Prostate gland (tissue), 2 donors: ENCODE measurements around the gene RPL13. TPM values are rescaled to one million over a fixed set of nuclear protein-coding genes. Genes with fewer than 3 reads are reported as not detected.

Source experiments
- DNase-seq: peaks from one replicate; pipeline ENCODE4 v3.0.0-alpha.2; 2019; ENCODE audit warnings: low spot score
- H3K27ac ChIP-seq, 2 donors: fragments of 200-600 bp; sonication (generic); 2 replicates each; pipeline ENCODE4 v1.5.1; 2017 to 2019
- H3K27me3 ChIP-seq: fragments of 200-600 bp; sonication (generic); replicated peaks from 2 replicates; pipeline ENCODE4 v1.5.1; 2019; ENCODE audit not compliant: insufficient read depth
- H3K36me3 ChIP-seq, 2 donors: fragments of 200-600 bp; sonication (generic); 1 replicate in 1 of 2; 2 replicates in 1 of 2; pipeline versions ENCODE4 v1.5.1 to v1.8.1; 2017 to 2019
- H3K4me1 ChIP-seq: fragments of 200-600 bp; sonication (generic); replicated peaks from 2 replicates; pipeline ENCODE4 v1.5.1; 2019
- H3K4me3 ChIP-seq, 2 donors: fragments of 200-600 bp; sonication (generic); 2 replicates each; pipeline ENCODE4 v1.5.1; 2017 to 2019
- H3K9me3 ChIP-seq: fragments of 200-600 bp; sonication (generic); 2 replicates; pipeline ENCODE4 v1.5.1; 2017
- CTCF ChIP-seq, 4 experiments: fragments of 200-600 bp in 2 of 4; fragments of 450-650 bp in 2 of 4; sonication (generic) in 2 of 4; IDR thresholded peaks; 1 replicate in 3 of 4; 2 replicates in 1 of 4; pipeline ENCODE4 v1.5.1; 2016 to 2019; ENCODE audit warnings: antibody characterized with exemption in 4 of 4, mild to moderate bottlenecking in 2 of 4, moderate library complexity in 2 of 4
- POLR2A ChIP-seq: fragments of 450-650 bp; IDR thresholded peaks from one replicate; pipeline ENCODE4 v1.6.1; 2016; ENCODE audit warnings: antibody characterized with exemption, mild to moderate bottlenecking
- POLR2AphosphoS5 ChIP-seq: sonication (generic); formaldehyde crosslinking; IDR thresholded peaks from one replicate; pipeline ENCODE4 v1.6.1; 2017; ENCODE audit warnings: antibody characterized with exemption
- WGBS: methylation state at CpG from one replicate; pipeline ENCODE4 v1.1.5; 2018; 5-methylcytosine and 5-hydroxymethylcytosine counted together
- intact Hi-C: fragments of 100-400 bp; cut with DNase I; formaldehyde crosslinking; loops from one replicate; pipeline ENCODE4 v1.14.2; 2022
- small RNA-seq, 2 donors: library from RNA; depleted of rRNA; stranded (forward); fragments of <200 nt; gene quantifications; one replicate each; pipeline ENCODE3, GENCODE V24; 2016
- total RNA-seq, 2 donors: library from RNA; depleted of rRNA; stranded (reverse); fragments of >200 nt; gene quantifications; one replicate each; pipeline ENCODE4 v1.1.0, GENCODE V29; 2016

Gene RPL13
- total RNA-seq, 2 donors from 2014 or later: 6,889 to 11,644 TPM

GRCh38 chr16:89612415-89613166, 52.1 kb downstream of the RPL13 start:
- Histone ChIP-seq H3K4me1 (no peaks in the 10 kb centered on the region), H3K27me3 (no peaks in the 10 kb centered on the region), H3K4me3 (no peak overlapping the region), H3K36me3 (no peaks in the 10 kb centered on the region), H3K9me3 (no peaks in the 10 kb centered on the region), H3K27ac (no peak overlapping the region)
- TF ChIP-seq POLR2AphosphoS5 (no peak), CTCF (IDR thresholded peaks at IDR 0.05) (no peak), POLR2A (no peak)
- WGBS: 84% methylated on average over 20 of the region's 20 CpGs
- intact Hi-C loops: no loop called here
- no peak for DNase-seq

GRCh38 chr16:89613231-89613953, 52.9 kb downstream of the RPL13 start, which contains the start of gene DPEP1:
Gene DPEP1, plus strand, starts transcription at chr16:89613642. Its CDS starts 16,769 bp downstream, at chr16:89630411.
- WGBS: 72% methylated on average over 19 of the region's 19 CpGs
- Histone ChIP-seq H3K4me3 (no peak within 1 kb of the TSS), H3K36me3 (no peaks in the 10 kb centered on the region), H3K9me3 (no peaks in the 10 kb centered on the region), H3K27ac (no peak within 1 kb of the TSS), H3K4me1 (no peaks in the 10 kb centered on the region), H3K27me3 (no peaks in the 10 kb centered on the region)
- TF ChIP-seq POLR2AphosphoS5 (no peak), CTCF (IDR thresholded peaks at IDR 0.05) (no peak), POLR2A (no peak)
- intact Hi-C loops: no loop called here
- no peak for DNase-seq

- intact Hi-C loops: no loop called here
- no peak overlapping the region for H3K27ac ChIP-seq
- DNase-seq: no peak
- H3K4me3 ChIP-seq: no peak overlapping the region
- TF ChIP-seq CTCF (IDR thresholded peaks at IDR 0.05) (no peak), POLR2AphosphoS5 (no peak), POLR2A (no peak)
- no peaks in the 10 kb centered on the region for H3K9me3 ChIP-seq
- no peaks in the 10 kb centered on the region for H3K4me1 ChIP-seq
- WGBS: 95% methylated on average over 22 of the region's 22 CpGs
- no peaks in the 10 kb centered on the region for H3K27me3 ChIP-seq
- no peaks in the 10 kb centered on the region for H3K36me3 ChIP-seq
Observed at GRCh38 chr16:89613954-89614459, 53.5 kb downstream of the RPL13 start.

Small RNA genes lying within 50 kb of the gene (small RNA-seq; reads per million reads assigned to genes)
- gene SNORD68: 0 reads per million in 2 donors

Other genes starting within 250 kb of the RPL13 start
- 100 to 1,000 TPM in 1 of 2 donors, 10 to 100 TPM in 1; 66.2 to 143 TPM for gene ANKRD11, start 70.1 kb upstream of the RPL13 start, total RNA-seq
- gene SPG7, start 52.3 kb upstream of the RPL13 start, total RNA-seq: 100 to 1,000 TPM; 128 to 165 TPM
- gene CPNE7, start 15.1 kb downstream of the RPL13 start, total RNA-seq: 1 to 10 TPM in 1 of 2 donors, under 1 TPM in 1; 0.18 to 8.9 TPM
- 100 to 1,000 TPM in 1 of 2 donors, not detected in 1; 274 TPM for gene DPEP1, start 53.0 kb downstream of the RPL13 start, total RNA-seq
- gene CHMP1A, start 97.0 kb downstream of the RPL13 start, total RNA-seq: 100 to 1,000 TPM in 1 of 2 donors, 10 to 100 TPM in 1; 75.8 to 128 TPM
- 10 to 100 TPM in 1 of 2 donors, 1 to 10 TPM in 1; 5.6 to 14.6 TPM for gene SPATA33, start 97.2 kb downstream of the RPL13 start, total RNA-seq
- gene CDK10, start 126.0 kb downstream of the RPL13 start, total RNA-seq: 10 to 100 TPM; 42.1 to 79.0 TPM
- 10 to 100 TPM; 15.6 to 19.7 TPM for gene SPATA2L, start 141.0 kb downstream of the RPL13 start, total RNA-seq
- gene VPS9D1, start 160.2 kb downstream of the RPL13 start, total RNA-seq: 10 to 100 TPM in 1 of 2 donors, 1 to 10 TPM in 1; 8.5 to 16.0 TPM
- 10 to 100 TPM; 18.4 to 46.1 TPM for gene ZNF276, start 160.9 kb downstream of the RPL13 start, total RNA-seq